ENCODE measurements around the gene LMAN2.
"Not testable (repeated sequence)": the region's sequence is repeated elsewhere in the genome, so short reads cannot be mapped to it uniquely, and the experiment has no call there.

Gene LMAN2

GRCh38 chr5:177346820-177347219 lies 4.6 kb downstream of the LMAN2 start:
- no peak for DNase-seq (ENCODE audit: low read depth)

GRCh38 chr5:177344891-177345290 lies 6.6 kb downstream of the LMAN2 start:
- no peak for DNase-seq (ENCODE audit: low read depth)

- DNase-seq (ENCODE audit: low read depth): no peak
Measured at GRCh38 chr5:177343777-177344176, 7.7 kb downstream of the LMAN2 start.

DNA sequence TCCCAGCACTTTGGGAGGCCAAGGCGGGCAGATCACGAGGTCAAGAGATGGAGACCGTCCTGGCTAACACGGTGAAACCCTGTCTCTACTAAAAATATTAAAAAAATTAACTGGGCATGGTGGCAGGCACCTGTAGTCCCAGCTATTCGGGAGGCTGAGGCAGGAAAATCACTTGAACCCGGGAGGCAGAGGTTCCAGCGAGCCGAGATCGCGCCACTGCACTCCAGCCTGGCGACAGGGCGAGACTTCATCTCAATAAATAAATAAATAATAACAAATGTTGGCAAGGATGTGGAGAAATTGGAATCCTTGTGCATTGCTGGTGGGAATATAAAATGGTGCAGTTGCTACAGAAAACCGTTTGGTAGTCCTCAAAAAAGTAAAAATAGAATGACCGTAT lies 8.5 kb downstream of the LMAN2 start:
- not testable (repeated sequence) for DNase-seq (ENCODE audit: low read depth)

DNA sequence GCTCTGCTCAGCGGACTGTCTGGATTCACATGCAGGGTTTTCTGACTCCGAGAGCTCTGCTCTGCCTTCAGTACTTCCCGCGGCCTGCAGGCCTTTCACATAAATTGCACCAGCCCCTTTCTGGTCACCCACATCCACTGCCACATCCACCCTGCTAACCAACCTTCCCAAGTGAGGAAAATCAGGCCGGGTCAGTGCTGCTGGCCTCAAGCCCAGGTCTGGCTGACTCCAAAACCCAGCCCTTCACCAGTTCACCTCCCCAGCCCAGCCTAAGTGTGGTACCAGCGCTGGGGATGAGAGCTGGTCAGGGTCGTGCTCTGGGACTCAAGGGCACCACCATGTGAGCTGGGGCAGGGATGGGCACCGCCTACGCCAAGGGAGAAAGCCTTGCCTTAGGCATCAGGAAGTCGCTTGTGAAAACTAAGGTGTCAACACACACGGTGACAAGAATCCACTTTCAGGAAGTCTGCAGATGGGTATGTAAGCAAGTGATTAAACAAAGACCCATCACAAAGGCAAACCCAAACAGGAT lies 12.3 kb downstream of the LMAN2 start:
- no peak for DNase-seq (ENCODE audit: low read depth)

DNA sequence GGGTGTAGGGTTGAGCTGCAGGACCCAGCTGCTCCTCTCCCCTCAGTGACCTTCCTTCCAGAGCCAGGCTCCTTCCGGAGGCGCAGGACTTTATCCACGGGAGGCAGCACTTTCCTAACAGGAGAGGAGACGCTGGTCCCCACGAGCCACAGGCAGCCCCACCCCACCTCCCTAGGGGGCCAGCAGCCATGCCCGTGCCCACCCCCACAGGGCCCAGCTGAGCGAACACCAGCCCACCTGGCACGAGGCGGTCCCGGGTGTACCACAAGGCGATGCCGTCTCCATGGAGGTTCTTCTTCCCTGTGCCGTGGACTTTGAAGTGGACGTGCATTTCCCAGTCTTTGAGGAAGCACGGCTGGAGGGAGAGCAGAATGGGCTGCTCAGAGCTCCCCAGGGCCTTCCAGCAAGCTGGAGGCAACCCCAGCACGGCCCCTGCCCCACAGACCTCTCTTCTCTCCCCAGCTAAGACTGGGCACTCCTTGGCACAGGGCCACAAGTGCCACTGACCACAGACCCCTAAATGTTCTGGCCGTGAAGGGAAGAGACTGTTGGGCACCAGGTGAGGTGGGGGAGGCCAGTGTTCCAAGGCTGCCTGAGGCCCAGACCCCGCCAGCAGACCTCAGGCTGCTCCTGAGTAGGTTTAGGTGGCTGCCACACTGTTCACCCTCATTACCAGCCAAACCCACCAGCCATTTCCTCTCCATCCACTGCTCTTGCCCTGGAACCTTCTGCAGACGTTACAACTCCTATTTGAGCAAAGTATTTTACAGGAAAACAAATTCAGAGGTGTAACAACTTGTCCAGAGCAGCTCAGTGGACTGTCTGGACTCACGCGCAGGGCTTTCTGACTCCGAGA lies 13.0 kb downstream of the LMAN2 start:
- no peak for DNase-seq (ENCODE audit: low read depth)

DNA sequence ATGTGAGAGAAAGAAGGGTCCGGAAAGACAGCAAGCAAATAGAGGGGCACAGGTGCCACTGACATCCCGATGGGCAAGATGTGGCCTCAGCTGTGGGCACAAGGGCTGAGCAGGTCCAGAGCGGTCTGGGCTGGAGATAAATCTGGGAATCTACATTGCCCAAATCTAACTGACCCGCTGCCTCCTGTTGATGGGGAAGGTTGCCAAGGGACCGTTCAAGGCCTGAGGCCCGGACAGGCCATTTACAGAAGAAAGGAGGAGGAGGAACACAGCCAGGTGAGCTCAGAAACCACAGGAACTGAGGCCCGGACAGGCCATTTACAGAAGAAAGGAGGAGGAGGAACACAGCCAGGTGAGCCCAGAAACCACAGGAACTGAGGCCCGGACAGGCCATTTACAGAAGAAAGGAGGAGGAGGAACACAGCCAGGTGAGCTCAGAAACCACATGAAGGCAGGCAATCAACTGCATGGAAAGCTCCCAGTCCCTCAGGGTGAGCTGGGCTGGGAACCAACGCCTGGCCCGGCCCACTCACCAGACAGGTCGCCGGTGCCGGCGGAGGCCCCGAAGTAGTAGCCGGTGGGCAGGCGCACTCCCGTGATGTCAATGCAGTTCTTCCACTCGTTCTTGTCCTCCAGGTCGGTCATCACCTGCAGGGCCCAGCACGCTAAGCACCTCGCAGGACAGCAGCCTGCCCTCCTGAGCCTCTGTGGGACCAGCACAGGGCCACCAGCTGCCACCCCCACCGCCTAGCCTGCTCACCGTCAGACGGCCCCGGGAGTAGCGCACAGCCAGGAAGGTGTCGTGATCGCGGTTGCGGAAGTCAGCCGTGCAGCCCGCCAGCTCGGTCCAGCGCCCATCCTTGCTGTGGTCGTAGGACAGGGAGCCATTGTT lies 14.6 kb downstream of the LMAN2 start:
- no peak for DNase-seq (ENCODE audit: low read depth)

GRCh38 chr5:177336112-177336511 lies 15.4 kb downstream of the LMAN2 start:
- DNase-seq (ENCODE audit: low read depth): no peak

- DNase-seq (ENCODE audit: low read depth): no peak
Measured at GRCh38 chr5:177335701-177336065, 15.8 kb downstream of the LMAN2 start.

DNA sequence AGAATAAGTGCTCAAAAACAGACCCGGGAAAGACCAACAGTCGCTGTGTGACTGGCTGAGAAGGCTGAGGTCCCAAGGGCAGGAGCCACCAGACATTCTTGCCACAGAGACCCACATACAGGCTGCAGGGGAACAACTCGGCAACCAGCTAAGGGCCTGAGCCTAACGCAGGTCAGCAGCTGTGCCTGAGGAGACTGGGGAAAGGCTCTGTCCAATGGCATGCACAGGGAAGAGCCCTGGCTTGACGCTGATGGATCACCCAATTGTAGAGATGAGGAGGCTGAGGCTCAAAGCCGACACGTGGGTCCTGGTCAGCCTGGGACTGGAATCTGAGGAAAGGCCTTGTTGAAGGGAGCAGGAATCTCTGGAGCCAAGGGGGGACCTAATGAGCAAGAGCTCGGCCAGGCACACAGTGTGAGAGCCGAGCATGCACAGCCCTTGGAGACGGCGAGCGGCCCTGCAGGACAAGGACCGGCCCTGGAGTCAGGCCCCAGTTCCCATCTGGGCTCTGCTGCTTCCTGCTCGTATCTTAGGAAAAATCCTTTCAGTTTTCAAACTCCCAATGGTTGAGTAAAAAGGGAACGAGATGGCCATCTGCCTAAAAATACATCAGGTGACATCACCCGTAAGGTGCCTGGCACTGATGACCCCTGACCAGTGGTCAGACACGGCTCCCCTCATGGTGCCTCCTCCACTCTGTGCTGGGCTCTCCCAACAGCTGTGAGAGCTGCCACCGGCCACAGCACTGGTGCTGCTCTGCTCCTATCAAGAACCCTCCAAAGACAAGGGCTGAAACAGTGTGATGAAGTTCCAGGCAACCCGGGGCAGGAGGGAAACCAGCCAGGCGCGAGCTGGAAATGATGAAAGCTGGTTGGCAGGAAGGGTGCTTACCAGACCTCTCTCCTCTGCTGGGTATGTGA lies 16.4 kb downstream of the LMAN2 start:
- DNase-seq (ENCODE audit: low read depth): no peak

DNA sequence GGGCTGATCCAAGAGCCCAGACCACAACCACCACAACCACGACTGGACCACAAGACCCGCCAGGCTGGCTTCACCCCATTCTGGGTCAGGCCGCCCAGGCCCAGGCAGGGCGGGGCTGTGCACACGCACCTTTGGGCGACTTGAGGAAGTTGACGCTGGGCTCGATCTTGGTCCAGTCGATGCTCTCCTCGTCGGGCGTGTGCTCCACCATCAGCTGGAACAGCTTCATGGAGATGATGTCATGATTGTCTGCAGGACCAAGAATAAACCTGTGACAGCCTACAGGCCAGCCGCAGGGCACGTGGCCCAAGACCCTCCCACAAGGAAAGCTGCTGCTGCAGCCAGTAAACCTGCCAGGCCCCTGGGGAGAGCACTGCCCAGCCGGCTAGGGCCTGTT lies 17.3 kb downstream of the LMAN2 start:
- DNase-seq (ENCODE audit: low read depth): no peak

- no peak for DNase-seq (ENCODE audit: low read depth)
Measured at GRCh38 chr5:177333420-177334154, 17.9 kb downstream of the LMAN2 start.

DNA sequence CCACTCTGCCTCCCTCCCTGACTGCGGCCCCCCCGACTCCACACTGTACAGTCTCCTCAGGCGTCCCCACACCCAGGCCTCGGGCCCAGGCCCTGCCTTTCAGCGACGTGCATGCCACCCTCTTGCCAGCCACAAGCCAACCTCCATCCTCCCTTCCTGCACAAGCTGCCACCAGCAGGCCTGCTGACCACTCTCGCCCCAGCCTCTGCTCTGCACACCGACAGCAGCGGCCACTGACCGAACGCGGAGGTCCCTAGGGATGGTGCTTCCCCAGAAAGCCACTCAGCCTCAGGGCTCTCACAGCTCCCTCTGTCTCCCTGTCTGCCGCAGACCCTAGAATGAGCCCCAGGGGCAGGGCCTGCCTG lies 18.6 kb downstream of the LMAN2 start:
- no peak for DNase-seq (ENCODE audit: low read depth)

DNA sequence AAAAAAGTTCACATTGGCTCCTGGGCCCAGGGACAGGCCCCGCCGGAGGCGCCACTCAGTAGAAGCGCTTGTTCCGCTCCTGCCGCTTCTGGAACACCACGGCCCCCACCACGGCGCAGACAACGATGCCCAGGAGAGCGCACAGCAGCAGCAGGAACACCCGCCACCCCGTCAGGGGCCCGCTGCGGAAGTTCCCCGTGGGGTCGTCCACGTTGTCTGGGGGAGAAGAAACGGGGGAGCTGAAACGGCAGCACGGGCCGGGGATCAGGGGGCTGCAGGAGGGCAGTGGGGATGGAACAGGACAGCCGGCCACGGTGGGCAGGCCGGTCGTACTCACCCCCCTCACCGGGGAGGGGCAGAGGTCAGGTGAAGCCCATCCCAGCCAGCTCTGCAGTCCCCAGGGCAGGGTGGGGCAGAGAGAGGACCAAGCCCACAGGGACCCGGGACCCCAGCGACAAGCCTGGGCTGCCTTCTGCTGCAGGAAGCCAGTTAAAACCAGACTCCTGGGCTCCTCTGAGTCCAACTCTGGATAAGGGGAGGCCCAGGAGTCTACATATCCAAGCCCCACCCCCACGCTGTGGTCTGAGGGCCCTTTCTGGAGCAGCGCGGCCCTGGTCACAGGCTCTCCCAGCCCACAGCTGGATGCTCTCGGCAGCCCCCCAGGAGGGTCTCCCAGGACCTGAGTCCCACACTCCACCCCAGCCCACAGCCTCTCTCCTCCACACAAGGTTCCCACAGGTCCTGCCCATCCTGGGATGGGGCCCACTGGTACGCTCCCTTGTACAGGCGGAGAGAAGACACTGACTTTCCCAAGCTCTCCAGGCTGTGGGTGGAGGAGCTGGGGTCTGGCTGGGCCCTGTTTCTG lies 19.2 kb downstream of the LMAN2 start:
- DNase-seq (ENCODE audit: low read depth): no peak

DNA sequence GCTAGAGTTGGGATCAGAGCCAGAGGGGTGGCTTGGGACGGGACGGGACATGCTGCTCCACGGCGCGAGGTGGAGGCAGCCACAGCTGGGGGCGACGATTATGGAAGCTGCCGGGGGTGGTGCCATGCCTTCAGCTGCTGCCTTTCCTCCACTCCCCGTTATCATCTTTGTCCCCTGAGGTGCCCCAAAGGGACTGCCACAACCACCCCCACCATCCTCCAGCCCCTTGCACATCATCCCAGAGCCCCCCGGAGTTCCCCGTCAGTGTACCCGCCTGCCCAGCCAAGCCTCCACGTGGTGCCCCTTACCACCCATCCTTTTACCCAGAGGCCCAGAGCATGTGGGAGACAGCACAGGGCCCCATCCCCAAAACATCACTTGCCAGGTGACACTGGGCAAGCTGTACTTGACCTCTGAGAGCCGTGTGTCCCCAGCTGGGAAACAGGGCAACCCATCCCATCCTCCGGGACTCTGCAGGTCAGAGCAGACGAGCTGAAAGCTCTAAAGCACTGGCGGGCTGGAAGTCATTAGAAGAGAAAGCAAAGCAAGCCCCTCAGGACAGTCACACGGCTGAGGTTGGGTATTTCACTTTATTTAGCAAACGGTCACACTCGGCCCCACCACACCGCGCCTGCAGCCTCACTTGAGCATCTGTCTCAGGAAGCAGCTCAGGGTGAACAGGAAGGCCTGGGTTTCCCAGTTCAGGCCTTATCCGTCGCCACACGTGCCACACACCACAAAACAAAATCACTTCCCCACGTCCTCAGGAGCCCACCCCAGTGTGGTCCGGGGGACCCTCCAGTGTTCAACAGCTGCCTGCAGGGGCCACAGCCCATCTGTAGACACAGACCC lies 20.3 kb downstream of the LMAN2 start:
- DNase-seq (ENCODE audit: low read depth): no peak

DNA sequence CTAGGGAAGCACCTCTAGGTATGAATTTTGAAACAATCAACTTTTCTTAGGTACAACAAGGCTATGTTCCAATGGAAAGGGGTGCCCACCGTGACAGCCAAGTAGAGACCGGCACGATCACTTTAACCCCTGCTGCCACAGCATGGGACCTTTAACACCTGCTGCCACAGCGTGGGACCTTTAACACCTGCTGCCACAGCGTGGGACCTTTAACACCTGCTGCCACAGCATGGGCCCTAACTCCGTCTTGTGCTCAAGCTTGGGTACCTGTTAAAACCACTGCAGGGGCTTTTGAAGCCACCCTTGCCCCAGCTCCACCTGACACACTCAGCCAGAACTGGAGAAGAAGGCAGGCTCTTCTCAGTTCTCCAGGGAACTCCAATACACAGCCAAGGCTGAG lies 21.6 kb downstream of the LMAN2 start:
- DNase-seq (ENCODE audit: low read depth): no peak

DNA sequence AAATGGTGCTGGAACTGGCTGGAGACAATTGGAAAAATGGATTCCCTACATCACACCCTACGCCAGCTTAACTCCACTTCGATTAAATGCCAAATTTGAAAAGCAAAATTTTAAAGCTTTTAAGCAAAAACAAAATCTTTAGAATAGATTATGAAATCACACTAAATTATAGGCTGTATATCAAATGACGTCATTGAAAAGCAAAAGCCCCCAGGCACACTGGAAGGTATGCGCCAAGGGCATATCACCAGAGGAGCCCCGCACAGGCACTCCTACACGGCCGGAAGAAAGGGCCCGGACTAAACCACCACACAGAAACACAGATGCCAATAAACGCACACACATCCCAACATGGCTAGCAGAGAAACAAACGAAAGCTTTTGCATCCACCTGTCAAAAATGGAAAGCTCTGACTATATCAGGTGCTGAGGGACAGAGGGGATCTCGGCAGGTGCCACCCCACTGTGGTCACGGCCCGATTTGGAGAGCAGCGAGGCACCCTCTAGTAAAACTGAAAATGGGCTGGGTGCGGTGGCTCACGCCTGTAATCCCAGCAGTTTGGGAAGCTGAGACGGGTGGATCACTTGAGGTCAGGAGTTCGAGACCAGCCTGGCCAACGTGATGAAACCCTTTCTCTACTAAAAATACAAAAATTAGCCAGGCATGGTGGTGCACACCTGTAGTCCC lies 22.8 kb downstream of the LMAN2 start:
- no peak for DNase-seq (ENCODE audit: low read depth)
